Measurements from ENCODE around the gene PDE3A.

The PDE3A gene

DNA sequence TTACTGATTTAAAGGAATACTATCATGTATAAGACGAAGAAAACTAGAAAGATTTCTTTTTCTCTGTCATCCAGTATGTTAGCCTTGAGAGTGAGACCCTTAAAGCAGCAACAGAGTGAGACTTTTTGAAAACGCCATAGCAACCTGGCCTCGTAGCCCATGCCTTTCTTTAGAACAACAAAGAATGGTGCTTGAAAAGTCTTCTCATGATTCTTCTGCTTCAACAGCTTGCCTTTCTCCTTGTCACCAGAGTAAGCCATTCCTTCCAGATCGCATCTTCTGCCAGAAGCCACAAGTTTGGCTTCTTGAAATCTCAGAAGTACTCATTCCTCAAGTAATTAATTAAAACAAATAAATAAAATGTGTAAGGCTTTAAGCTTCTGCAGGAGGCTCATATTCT, 109.3 kb downstream of the PDE3A start:
- no peak overlapping the region for H3K23ac ChIP-seq (ENCODE audit: low read length in 2 of 2)

GRCh38 chr12:20482491-20483054, 114.2 kb downstream of the PDE3A start:
- H2AFZ ChIP-seq (ENCODE audit: low read depth, low read length): no peak overlapping the region
- H4K91ac ChIP-seq (ENCODE audit: low read length): no peak overlapping the region
- no CpG with 5 or more reads among the region's 2 CpGs for WGBS
- no peak overlapping the region for H3K27ac ChIP-seq (ENCODE audit: low read length, poor library complexity, severe bottlenecking)
- no peaks in the 10 kb centered on the region for H3K27me3 ChIP-seq (ENCODE audit: control insufficient read depth in 1 of 2, insufficient read depth in 1 of 2, low read length in 2 of 2)
- H4K8ac ChIP-seq (ENCODE audit: low read length): no peak overlapping the region
- no peak overlapping the region for H3K4me2 ChIP-seq (ENCODE audit: low read length, poor library complexity, severe bottlenecking)
- no peak overlapping the region for H2BK120ac ChIP-seq (ENCODE audit: low read depth, low read length)
- no peak overlapping the region for H2AK5ac ChIP-seq (ENCODE audit: low read length, severe bottlenecking)
- H3K23ac ChIP-seq (ENCODE audit: low read length in 2 of 2): no peak overlapping the region
- H2BK15ac ChIP-seq (ENCODE audit: low read depth, poor library complexity, severe bottlenecking): no peak overlapping the region
- H2BK5ac ChIP-seq (ENCODE audit: low read depth, low read length, poor library complexity, severe bottlenecking): no peak overlapping the region
- H3K14ac ChIP-seq (ENCODE audit: low read length in 2 of 2): no peak overlapping the region
- no peaks in the 10 kb centered on the region for H3K4me1 ChIP-seq (ENCODE audit: control insufficient read depth, insufficient read depth, low read depth, low read length)
- no peaks in the 10 kb centered on the region for H3K79me1 ChIP-seq (replicated peaks; ENCODE audit: low read length, poor library complexity, severe bottlenecking)
- H3K9me3 ChIP-seq (ENCODE audit: control insufficient read depth, low read length): no peaks in the 10 kb centered on the region
- H3K4me3 ChIP-seq (ENCODE audit: insufficient read depth in 1 of 2, low read depth in 1 of 2, low read length in 2 of 2): no peak overlapping the region
- no peak overlapping the region for H3K9ac ChIP-seq (ENCODE audit: low read length)
- H3K18ac ChIP-seq (ENCODE audit: low read depth in 1 of 2, low read length in 2 of 2): no peak overlapping the region
- DNase-seq: no peak
- H3K36me3 ChIP-seq (ENCODE audit: control insufficient read depth in 1 of 2, insufficient read depth in 2 of 2, low read depth in 1 of 2, low read length in 2 of 2): no peaks in the 10 kb centered on the region
- H3K4ac ChIP-seq (ENCODE audit: low read depth in 1 of 2, low read length in 2 of 2): no peak overlapping the region
- H2BK12ac ChIP-seq (ENCODE audit: low read length in 2 of 2): no peak overlapping the region

More for the DNA sequence above, 109.3 kb downstream of the PDE3A start:
- Histone ChIP-seq H3K9ac (ENCODE audit: low read length) (no peak overlapping the region), H3K18ac (ENCODE audit: low read depth in 1 of 2, low read length in 2 of 2) (no peak overlapping the region), H2BK15ac (ENCODE audit: low read depth, poor library complexity, severe bottlenecking) (no peak overlapping the region), H2BK12ac (ENCODE audit: low read length in 2 of 2) (no peak overlapping the region), H3K4me2 (ENCODE audit: low read length, poor library complexity, severe bottlenecking) (no peak overlapping the region), H3K9me3 (ENCODE audit: control insufficient read depth, low read length) (no peaks in the 10 kb centered on the region), H3K4me3 (ENCODE audit: insufficient read depth in 1 of 2, low read depth in 1 of 2, low read length in 2 of 2) (no peak overlapping the region), H2BK120ac (ENCODE audit: low read depth, low read length) (no peak overlapping the region), H3K79me1 (replicated peaks; ENCODE audit: low read length, poor library complexity, severe bottlenecking) (no peaks in the 10 kb centered on the region), H2BK5ac (ENCODE audit: low read depth, low read length, poor library complexity, severe bottlenecking) (no peak overlapping the region), H4K91ac (ENCODE audit: low read length) (no peak overlapping the region), H3K14ac (ENCODE audit: low read length in 2 of 2) (no peak overlapping the region), H3K27me3 (ENCODE audit: control insufficient read depth in 1 of 2, insufficient read depth in 1 of 2, low read length in 2 of 2) (no peaks in the 10 kb centered on the region), H3K4me1 (ENCODE audit: control insufficient read depth, insufficient read depth, low read depth, low read length) (no peaks in the 10 kb centered on the region), H2AK5ac (ENCODE audit: low read length, severe bottlenecking) (no peak overlapping the region), H4K8ac (ENCODE audit: low read length) (no peak overlapping the region), H3K36me3 (ENCODE audit: control insufficient read depth in 1 of 2, insufficient read depth in 2 of 2, low read depth in 1 of 2, low read length in 2 of 2) (no peaks in the 10 kb centered on the region), H2AFZ (ENCODE audit: low read depth, low read length) (no peak overlapping the region), H3K27ac (ENCODE audit: low read length, poor library complexity, severe bottlenecking) (no peak overlapping the region), H3K4ac (ENCODE audit: low read depth in 1 of 2, low read length in 2 of 2) (no peak overlapping the region)
- 95% methylated on average over 4 of the region's 4 CpGs for WGBS
- DNase-seq: no peak

DNA sequence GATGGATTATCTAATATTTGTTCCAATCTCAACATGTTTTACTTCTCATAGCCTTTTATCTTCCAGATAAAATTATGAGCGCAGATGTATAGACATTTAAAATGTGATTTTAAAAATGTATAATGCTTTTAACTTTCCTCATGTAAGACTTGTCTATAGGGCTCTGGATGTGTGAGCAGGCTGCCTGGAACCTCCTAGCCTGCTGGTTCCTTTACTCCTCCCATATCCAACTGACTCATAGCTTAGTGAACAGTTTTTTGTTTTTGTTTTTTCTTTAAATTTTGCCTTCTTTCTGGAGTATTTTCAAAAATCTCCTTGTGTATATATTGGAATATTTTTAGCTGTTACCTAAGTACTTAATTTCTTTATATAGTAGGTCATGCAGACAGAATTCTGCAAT, 115.4 kb downstream of the PDE3A start:
- Histone ChIP-seq H3K79me1 (replicated peaks; ENCODE audit: low read length, poor library complexity, severe bottlenecking) (no peaks in the 10 kb centered on the region), H3K4me2 (ENCODE audit: low read length, poor library complexity, severe bottlenecking) (no peak overlapping the region), H3K4ac (ENCODE audit: low read depth in 1 of 2, low read length in 2 of 2) (no peak overlapping the region), H2BK5ac (ENCODE audit: low read depth, low read length, poor library complexity, severe bottlenecking) (no peak overlapping the region), H2BK12ac (ENCODE audit: low read length in 2 of 2) (no peak overlapping the region), H2AFZ (ENCODE audit: low read depth, low read length) (no peak overlapping the region), H2BK15ac (ENCODE audit: low read depth, poor library complexity, severe bottlenecking) (no peak overlapping the region), H4K91ac (ENCODE audit: low read length) (no peak overlapping the region), H3K14ac (ENCODE audit: low read length in 2 of 2) (no peak overlapping the region), H3K9me3 (ENCODE audit: control insufficient read depth, low read length) (no peaks in the 10 kb centered on the region), H3K36me3 (ENCODE audit: control insufficient read depth in 1 of 2, insufficient read depth in 2 of 2, low read depth in 1 of 2, low read length in 2 of 2) (no peaks in the 10 kb centered on the region), H2BK120ac (ENCODE audit: low read depth, low read length) (no peak overlapping the region), H3K23ac (ENCODE audit: low read length in 2 of 2) (no peak overlapping the region), H3K4me1 (ENCODE audit: control insufficient read depth, insufficient read depth, low read depth, low read length) (no peaks in the 10 kb centered on the region), H2AK5ac (ENCODE audit: low read length, severe bottlenecking) (no peak overlapping the region), H4K8ac (ENCODE audit: low read length) (no peak overlapping the region), H3K4me3 (ENCODE audit: insufficient read depth in 1 of 2, low read depth in 1 of 2, low read length in 2 of 2) (no peak overlapping the region), H3K27ac (ENCODE audit: low read length, poor library complexity, severe bottlenecking) (no peak overlapping the region), H3K18ac (ENCODE audit: low read depth in 1 of 2, low read length in 2 of 2) (no peak overlapping the region), H3K27me3 (ENCODE audit: control insufficient read depth in 1 of 2, insufficient read depth in 1 of 2, low read length in 2 of 2) (no peaks in the 10 kb centered on the region), H3K9ac (ENCODE audit: low read length) (no peak overlapping the region)
- DNase-seq: no peak
- WGBS: no CpG with 5 or more reads among the region's 1 CpG

DNA sequence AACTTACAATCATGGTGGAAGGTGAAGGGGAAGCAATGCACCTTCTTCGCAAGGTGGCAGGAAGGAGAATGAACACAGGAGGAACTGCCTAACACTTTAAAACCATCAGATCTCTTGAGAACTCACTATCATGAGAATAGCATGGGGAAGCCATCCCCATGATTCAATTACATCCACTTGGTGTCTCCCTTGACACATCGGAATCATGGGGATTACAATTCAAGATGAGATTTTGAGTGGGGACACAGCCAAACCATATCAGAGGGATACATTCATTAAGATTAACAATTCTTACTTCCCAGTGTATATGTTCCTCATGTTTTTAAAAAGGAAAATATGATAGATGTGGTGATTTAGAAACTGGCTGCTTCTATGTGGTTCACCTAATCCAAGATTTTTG, 117.9 kb downstream of the PDE3A start:
- no peaks in the 10 kb centered on the region for H3K36me3 ChIP-seq (ENCODE audit: control insufficient read depth in 1 of 2, insufficient read depth in 2 of 2, low read depth in 1 of 2, low read length in 2 of 2)
- H4K91ac ChIP-seq (ENCODE audit: low read length): no peak overlapping the region
- no peak overlapping the region for H3K9ac ChIP-seq (ENCODE audit: low read length)
- H3K27me3 ChIP-seq (ENCODE audit: control insufficient read depth in 1 of 2, insufficient read depth in 1 of 2, low read length in 2 of 2): no peaks in the 10 kb centered on the region
- no peaks in the 10 kb centered on the region for H3K79me1 ChIP-seq (replicated peaks; ENCODE audit: low read length, poor library complexity, severe bottlenecking)
- no peak overlapping the region for H2AK5ac ChIP-seq (ENCODE audit: low read length, severe bottlenecking)
- no peak overlapping the region for H2BK5ac ChIP-seq (ENCODE audit: low read depth, low read length, poor library complexity, severe bottlenecking)
- H3K4ac ChIP-seq (ENCODE audit: low read depth in 1 of 2, low read length in 2 of 2): no peak overlapping the region
- no peaks in the 10 kb centered on the region for H3K9me3 ChIP-seq (ENCODE audit: control insufficient read depth, low read length)
- no peak overlapping the region for H3K4me2 ChIP-seq (ENCODE audit: low read length, poor library complexity, severe bottlenecking)
- no peak overlapping the region for H2BK12ac ChIP-seq (ENCODE audit: low read length in 2 of 2)
- no peak overlapping the region for H3K23ac ChIP-seq (ENCODE audit: low read length in 2 of 2)
- H3K4me3 ChIP-seq (ENCODE audit: insufficient read depth in 1 of 2, low read depth in 1 of 2, low read length in 2 of 2): no peak overlapping the region
- no peak overlapping the region for H3K27ac ChIP-seq (ENCODE audit: low read length, poor library complexity, severe bottlenecking)
- no peak overlapping the region for H3K18ac ChIP-seq (ENCODE audit: low read depth in 1 of 2, low read length in 2 of 2)
- no peak overlapping the region for H3K14ac ChIP-seq (ENCODE audit: low read length in 2 of 2)
- no peaks in the 10 kb centered on the region for H3K4me1 ChIP-seq (ENCODE audit: control insufficient read depth, insufficient read depth, low read depth, low read length)
- no peak for DNase-seq
- WGBS: 100% methylated on average over 1 of the region's 2 CpGs
- no peak overlapping the region for H4K8ac ChIP-seq (ENCODE audit: low read length)
- H2BK15ac ChIP-seq (ENCODE audit: low read depth, poor library complexity, severe bottlenecking): no peak overlapping the region
- H2BK120ac ChIP-seq (ENCODE audit: low read depth, low read length): no peak overlapping the region
- no peak overlapping the region for H2AFZ ChIP-seq (ENCODE audit: low read depth, low read length)
